ENCODE data around the gene P4HB.
"Not testable (repeated sequence)": the region's sequence is repeated elsewhere in the genome, so short reads cannot be mapped to it uniquely, and the experiment has no call there.

DNA sequence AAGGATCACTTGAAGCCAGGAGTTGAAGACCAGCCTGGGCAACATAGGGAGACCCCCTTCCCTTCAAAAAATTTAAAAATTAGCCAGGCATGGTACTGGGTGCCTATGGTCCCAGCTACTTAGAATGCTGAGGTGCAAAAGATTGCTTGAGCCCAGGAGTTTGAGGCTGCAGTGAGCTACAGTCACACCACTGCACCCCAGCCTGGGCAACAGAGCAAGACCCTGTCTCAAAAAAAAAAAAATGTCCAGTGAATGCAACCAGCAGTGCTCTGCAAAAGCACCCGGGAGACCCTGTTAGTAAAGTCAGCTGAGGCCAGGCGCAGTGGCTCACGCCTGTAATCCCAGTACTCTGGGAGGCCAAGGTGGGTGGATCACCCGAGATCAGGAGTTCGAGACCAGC, 20.3 kb downstream of the P4HB start:
- TF ChIP-seq, protein P1, sequence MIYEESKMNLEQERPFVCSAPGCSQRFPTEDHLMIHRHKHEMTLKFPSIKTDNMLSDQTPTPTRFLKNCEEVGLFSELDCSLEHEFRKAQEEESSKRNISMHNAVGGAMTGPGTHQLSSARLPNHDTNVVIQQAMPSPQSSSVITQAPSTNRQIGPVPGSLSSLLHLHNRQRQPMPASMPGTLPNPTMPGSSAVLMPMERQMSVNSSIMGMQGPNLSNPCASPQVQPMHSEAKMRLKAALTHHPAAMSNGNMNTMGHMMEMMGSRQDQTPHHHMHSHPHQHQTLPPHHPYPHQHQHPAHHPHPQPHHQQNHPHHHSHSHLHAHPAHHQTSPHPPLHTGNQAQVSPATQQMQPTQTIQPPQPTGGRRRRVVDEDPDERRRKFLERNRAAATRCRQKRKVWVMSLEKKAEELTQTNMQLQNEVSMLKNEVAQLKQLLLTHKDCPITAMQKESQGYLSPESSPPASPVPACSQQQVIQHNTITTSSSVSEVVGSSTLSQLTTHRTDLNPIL (CRISPR knock-in tag; IDR thresholded peaks at IDR 0.05; ENCODE audit: low read depth) = not testable (repeated sequence)
- TF ChIP-seq ARNTL (CRISPR knock-in tag; IDR thresholded peaks at IDR 0.05; ENCODE audit: borderline replicate concordance, low read depth); SNAI2 (CRISPR knock-in tag; IDR thresholded peaks at IDR 0.05); ZFP30 (CRISPR knock-in tag; IDR thresholded peaks at IDR 0.05); ISL1 (CRISPR knock-in tag; IDR thresholded peaks at IDR 0.05); RARB (CRISPR knock-in tag; IDR thresholded peaks at IDR 0.05); ZNF565 (CRISPR knock-in tag; conservative IDR thresholded peaks at IDR 0.05; ENCODE audit: low read depth); ZC3H10 (CRISPR knock-in tag; IDR thresholded peaks at IDR 0.05): not testable (repeated sequence)
- TF ChIP-seq, protein P2, sequence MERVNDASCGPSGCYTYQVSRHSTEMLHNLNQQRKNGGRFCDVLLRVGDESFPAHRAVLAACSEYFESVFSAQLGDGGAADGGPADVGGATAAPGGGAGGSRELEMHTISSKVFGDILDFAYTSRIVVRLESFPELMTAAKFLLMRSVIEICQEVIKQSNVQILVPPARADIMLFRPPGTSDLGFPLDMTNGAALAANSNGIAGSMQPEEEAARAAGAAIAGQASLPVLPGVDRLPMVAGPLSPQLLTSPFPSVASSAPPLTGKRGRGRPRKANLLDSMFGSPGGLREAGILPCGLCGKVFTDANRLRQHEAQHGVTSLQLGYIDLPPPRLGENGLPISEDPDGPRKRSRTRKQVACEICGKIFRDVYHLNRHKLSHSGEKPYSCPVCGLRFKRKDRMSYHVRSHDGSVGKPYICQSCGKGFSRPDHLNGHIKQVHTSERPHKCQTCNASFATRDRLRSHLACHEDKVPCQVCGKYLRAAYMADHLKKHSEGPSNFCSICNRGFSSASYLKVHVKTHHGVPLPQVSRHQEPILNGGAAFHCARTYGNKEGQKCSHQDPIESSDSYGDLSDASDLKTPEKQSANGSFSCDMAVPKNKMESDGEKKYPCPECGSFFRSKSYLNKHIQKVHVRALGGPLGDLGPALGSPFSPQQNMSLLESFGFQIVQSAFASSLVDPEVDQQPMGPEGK (CRISPR knock-in tag; IDR thresholded peaks at IDR 0.05; ENCODE audit: borderline replicate concordance) = not testable (repeated sequence)
- TF ChIP-seq, protein P3, sequence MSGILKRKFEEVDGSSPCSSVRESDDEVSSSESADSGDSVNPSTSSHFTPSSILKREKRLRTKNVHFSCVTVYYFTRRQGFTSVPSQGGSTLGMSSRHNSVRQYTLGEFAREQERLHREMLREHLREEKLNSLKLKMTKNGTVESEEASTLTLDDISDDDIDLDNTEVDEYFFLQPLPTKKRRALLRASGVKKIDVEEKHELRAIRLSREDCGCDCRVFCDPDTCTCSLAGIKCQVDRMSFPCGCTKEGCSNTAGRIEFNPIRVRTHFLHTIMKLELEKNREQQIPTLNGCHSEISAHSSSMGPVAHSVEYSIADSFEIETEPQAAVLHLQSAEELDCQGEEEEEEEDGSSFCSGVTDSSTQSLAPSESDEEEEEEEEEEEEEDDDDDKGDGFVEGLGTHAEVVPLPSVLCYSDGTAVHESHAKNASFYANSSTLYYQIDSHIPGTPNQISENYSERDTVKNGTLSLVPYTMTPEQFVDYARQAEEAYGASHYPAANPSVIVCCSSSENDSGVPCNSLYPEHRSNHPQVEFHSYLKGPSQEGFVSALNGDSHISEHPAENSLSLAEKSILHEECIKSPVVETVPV (CRISPR knock-in tag; IDR thresholded peaks at IDR 0.05) = not testable (repeated sequence)
- TF ChIP-seq, protein P4, sequence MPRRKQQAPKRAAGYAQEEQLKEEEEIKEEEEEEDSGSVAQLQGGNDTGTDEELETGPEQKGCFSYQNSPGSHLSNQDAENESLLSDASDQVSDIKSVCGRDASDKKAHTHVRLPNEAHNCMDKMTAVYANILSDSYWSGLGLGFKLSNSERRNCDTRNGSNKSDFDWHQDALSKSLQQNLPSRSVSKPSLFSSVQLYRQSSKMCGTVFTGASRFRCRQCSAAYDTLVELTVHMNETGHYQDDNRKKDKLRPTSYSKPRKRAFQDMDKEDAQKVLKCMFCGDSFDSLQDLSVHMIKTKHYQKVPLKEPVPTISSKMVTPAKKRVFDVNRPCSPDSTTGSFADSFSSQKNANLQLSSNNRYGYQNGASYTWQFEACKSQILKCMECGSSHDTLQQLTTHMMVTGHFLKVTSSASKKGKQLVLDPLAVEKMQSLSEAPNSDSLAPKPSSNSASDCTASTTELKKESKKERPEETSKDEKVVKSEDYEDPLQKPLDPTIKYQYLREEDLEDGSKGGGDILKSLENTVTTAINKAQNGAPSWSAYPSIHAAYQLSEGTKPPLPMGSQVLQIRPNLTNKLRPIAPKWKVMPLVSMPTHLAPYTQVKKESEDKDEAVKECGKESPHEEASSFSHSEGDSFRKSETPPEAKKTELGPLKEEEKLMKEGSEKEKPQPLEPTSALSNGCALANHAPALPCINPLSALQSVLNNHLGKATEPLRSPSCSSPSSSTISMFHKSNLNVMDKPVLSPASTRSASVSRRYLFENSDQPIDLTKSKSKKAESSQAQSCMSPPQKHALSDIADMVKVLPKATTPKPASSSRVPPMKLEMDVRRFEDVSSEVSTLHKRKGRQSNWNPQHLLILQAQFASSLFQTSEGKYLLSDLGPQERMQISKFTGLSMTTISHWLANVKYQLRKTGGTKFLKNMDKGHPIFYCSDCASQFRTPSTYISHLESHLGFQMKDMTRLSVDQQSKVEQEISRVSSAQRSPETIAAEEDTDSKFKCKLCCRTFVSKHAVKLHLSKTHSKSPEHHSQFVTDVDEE (CRISPR knock-in tag; IDR thresholded peaks at IDR 0.05) = not testable (repeated sequence)
- TF ChIP-seq, protein P5, sequence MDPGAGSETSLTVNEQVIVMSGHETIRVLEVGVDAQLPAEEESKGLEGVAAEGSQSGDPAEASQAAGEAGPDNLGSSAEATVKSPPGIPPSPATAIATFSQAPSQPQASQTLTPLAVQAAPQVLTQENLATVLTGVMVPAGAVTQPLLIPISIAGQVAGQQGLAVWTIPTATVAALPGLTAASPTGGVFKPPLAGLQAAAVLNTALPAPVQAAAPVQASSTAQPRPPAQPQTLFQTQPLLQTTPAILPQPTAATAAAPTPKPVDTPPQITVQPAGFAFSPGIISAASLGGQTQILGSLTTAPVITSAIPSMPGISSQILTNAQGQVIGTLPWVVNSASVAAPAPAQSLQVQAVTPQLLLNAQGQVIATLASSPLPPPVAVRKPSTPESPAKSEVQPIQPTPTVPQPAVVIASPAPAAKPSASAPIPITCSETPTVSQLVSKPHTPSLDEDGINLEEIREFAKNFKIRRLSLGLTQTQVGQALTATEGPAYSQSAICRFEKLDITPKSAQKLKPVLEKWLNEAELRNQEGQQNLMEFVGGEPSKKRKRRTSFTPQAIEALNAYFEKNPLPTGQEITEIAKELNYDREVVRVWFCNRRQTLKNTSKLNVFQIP (CRISPR knock-in tag; IDR thresholded peaks at IDR 0.05; ENCODE audit: borderline replicate concordance, low read depth) = not testable (repeated sequence)

All from SK-N-SH treated with all-trans-retinoic acid at 6 μM for 48 hours (cell line).